Endodermal cell (in vitro differentiated cells): ENCODE results near the gene ADISSP. TPM values are rescaled to one million over a fixed set of nuclear protein-coding genes. Genes with fewer than 3 reads are reported as not detected.
A peak's percentile ranks its signal among the peaks of the same experiment; 100 is the strongest.

Source experiments
- DNase-seq: peaks from one replicate; pipeline ENCODE4 v3.0.0-alpha.2; 2017
- H3K27ac ChIP-seq: 2 replicates; pipeline ENCODE4 v1.5.1; 2013; ENCODE audit warnings: mild to moderate bottlenecking, low read depth, low read length, moderate library complexity
- H3K27me3 ChIP-seq: 2 replicates; pipeline ENCODE4 v1.6.1; 2013; ENCODE audit warnings: mild to moderate bottlenecking, low read length, moderate library complexity; ENCODE audit not compliant: insufficient read depth, control insufficient read depth, poor library complexity, severe bottlenecking
- H3K36me3 ChIP-seq: 2 replicates; pipeline ENCODE4 v1.7.0; 2013; ENCODE audit warnings: mild to moderate bottlenecking, low read length, moderate library complexity; ENCODE audit not compliant: control insufficient read depth, insufficient read depth
- H3K4me1 ChIP-seq: one replicate; pipeline ENCODE4 v1.7.0; 2013; ENCODE audit warnings: low read length; ENCODE audit not compliant: control insufficient read depth, insufficient read depth
- H3K4me3 ChIP-seq: 2 replicates; pipeline ENCODE4 v1.5.1; 2013; ENCODE audit warnings: mild to moderate bottlenecking, low read length, moderate library complexity
- H3K9ac ChIP-seq: 2 replicates; pipeline ENCODE4 v1.6.1; 2013; ENCODE audit warnings: mild to moderate bottlenecking, low read length, moderate library complexity; ENCODE audit not compliant: poor library complexity, severe bottlenecking; ENCODE audit errors: extremely low read depth
- H3K9me3 ChIP-seq: 2 replicates; pipeline ENCODE4 v1.6.1; 2013; ENCODE audit warnings: mild to moderate bottlenecking, low read length, moderate library complexity; ENCODE audit not compliant: control insufficient read depth
- H3K27ac Mint-ChIP-seq: 2 replicates; pipeline ENCODE4 v1.8.0; 2020; ENCODE audit warnings: mixed read lengths
- H3K27me3 Mint-ChIP-seq: 2 replicates; pipeline ENCODE4 v1.8.0; 2021; ENCODE audit warnings: mild to moderate bottlenecking, mixed read lengths; ENCODE audit not compliant: insufficient read depth
- H3K36me3 Mint-ChIP-seq: 2 replicates; pipeline ENCODE4 v1.8.0; 2020; ENCODE audit warnings: low read depth, mixed read lengths
- H3K4me1 Mint-ChIP-seq: 2 replicates; pipeline ENCODE4 v1.8.0; 2020; ENCODE audit warnings: mixed read lengths
- H3K4me3 Mint-ChIP-seq: 2 replicates; pipeline ENCODE4 v1.8.0; 2020; ENCODE audit warnings: mild to moderate bottlenecking, moderate library complexity, mixed read lengths
- H3K9me3 Mint-ChIP-seq: 2 replicates; pipeline ENCODE4 v1.8.0; 2020; ENCODE audit warnings: mild to moderate bottlenecking, mixed read lengths
- CTCF ChIP-seq: fragments of 200-600 bp; sonication (generic); conservative IDR thresholded peaks from 2 replicates; pipeline ENCODE4 v1.5.0; 2021; ENCODE audit warnings: antibody characterized with exemption, mild to moderate bottlenecking
- WGBS, 2 experiments: methylation state at CpG; one replicate each; pipeline versions ENCODE4 v1.1.5 to v1.1.7; 2013; ENCODE audit warnings: missing lambda C conversion rate in 2 of 2, mixed read lengths in 1 of 2; ENCODE audit not compliant: insufficient coverage in 1 of 2, insufficient read length in 1 of 2; 5-methylcytosine and 5-hydroxymethylcytosine counted together
- total RNA-seq, 2 donors: library from RNA; stranded (reverse); fragmentation: NEBNext Ultra II Directional in 1 of 2; extraction: Animal tissue kit (Norgen Biotek cat#: 25700) in 1 of 2; gene quantifications; 2 replicates in 1 of 2; 3 replicates in 1 of 2; pipeline ENCODE4 v1.2.1, GENCODE V29; 2021

Gene ADISSP
- total RNA-seq, 2 donors from 2014 or later = 38.8 to 43.3 TPM

- WGBS, 2 experiments = 91 to 95% methylated on average over 10 to 16 of the region's 16 CpGs
- Mint-ChIP-seq H3K4me3 (no peak overlapping the region), H3K36me3 (no peaks in the 10 kb centered on the region), H3K27me3 (peaks cover 86% of the 10 kb centered on the region), H3K9me3 (no peaks in the 10 kb centered on the region), H3K4me1 (peaks cover 6% of the 10 kb centered on the region), H3K27ac (no peak overlapping the region)
- DNase-seq = no peak
- no peak overlapping the region for H3K27ac ChIP-seq
- no peak overlapping the region for H3K9ac ChIP-seq
- no peaks in the 10 kb centered on the region for H3K36me3 ChIP-seq
- H3K4me1 ChIP-seq = no peaks in the 10 kb centered on the region
- H3K4me3 ChIP-seq = no peak overlapping the region
- H3K27me3 ChIP-seq = peaks cover 69% of the 10 kb centered on the region
- no peak for TF ChIP-seq CTCF
- no peaks in the 10 kb centered on the region for H3K9me3 ChIP-seq
These were observed 19.5 kb downstream of the ADISSP start for GRCh38 chr20:3748073-3748472.

- Mint-ChIP-seq H3K36me3 (no peaks in the 10 kb centered on the region), H3K4me1 (peaks cover 5% of the 10 kb centered on the region), H3K4me3 (no peak overlapping the region), H3K9me3 (no peaks in the 10 kb centered on the region), H3K27ac (no peak overlapping the region), H3K27me3 (peaks cover 81% of the 10 kb centered on the region)
- WGBS, 2 experiments = 76 to 83% methylated on average over 1 to 2 of the region's 2 CpGs
- Histone ChIP-seq H3K9me3 (no peaks in the 10 kb centered on the region), H3K27ac (no peak overlapping the region), H3K27me3 (peaks cover 63% of the 10 kb centered on the region), H3K9ac (no peak overlapping the region), H3K4me1 (no peaks in the 10 kb centered on the region), H3K4me3 (no peak overlapping the region), H3K36me3 (no peaks in the 10 kb centered on the region)
- TF ChIP-seq CTCF = no peak
- no peak for DNase-seq
These were observed 20.1 kb downstream of the ADISSP start for GRCh38 chr20:3747471-3747870.

GRCh38 chr20:3745686-3746173 is 21.8 kb downstream of the ADISSP start:
- H3K36me3 Mint-ChIP-seq = no peaks in the 10 kb centered on the region
- H3K27ac Mint-ChIP-seq = no peak overlapping the region
- H3K27me3 ChIP-seq = peaks cover 46% of the 10 kb centered on the region
- no peaks in the 10 kb centered on the region for H3K9me3 ChIP-seq
- H3K9me3 Mint-ChIP-seq = no peaks in the 10 kb centered on the region
- no peak overlapping the region for H3K27ac ChIP-seq
- no peak overlapping the region for H3K9ac ChIP-seq
- no peaks in the 10 kb centered on the region for H3K36me3 ChIP-seq
- peaks cover 63% of the 10 kb centered on the region for H3K27me3 Mint-ChIP-seq
- no peak for DNase-seq
- H3K4me3 ChIP-seq = no peak overlapping the region
- TF ChIP-seq CTCF = no peak
- WGBS, 2 experiments = 85 to 90% methylated on average over 6 to 11 of the region's 11 CpGs
- H3K4me3 Mint-ChIP-seq = peak overlapping the region; percentile 66
- H3K4me1 ChIP-seq = no peaks in the 10 kb centered on the region
- peaks cover 2% of the 10 kb centered on the region for H3K4me1 Mint-ChIP-seq
